LHCN-M2 (cell line): Measurements from ENCODE around the gene KANK3. TPM values are rescaled to one million over a fixed set of nuclear protein-coding genes. Genes with fewer than 3 reads are reported as not detected.
"Not testable (repeated sequence)": the region's sequence is repeated elsewhere in the genome, so short reads cannot be mapped to it uniquely, and the experiment has no call there.

ENCODE experiments used
- DNase-seq: peaks from one replicate; pipeline ENCODE4 v3.0.0-alpha.2; 2012; ENCODE audit warnings: low read depth
- total RNA-seq: library from RNA; depleted of rRNA; stranded (reverse); fragments of >200 nt; gene quantifications from 2 replicates; pipeline ENCODE4 v1.2.3, GENCODE V29; 2014

KANK3 gene
- total RNA-seq, 1 experiment from 2014 or later, result 0.11 TPM

- DNase-seq, result no peak
Observed at GRCh38 chr19:8371011-8371804, 28.1 kb upstream of the KANK3 start.

DNA sequence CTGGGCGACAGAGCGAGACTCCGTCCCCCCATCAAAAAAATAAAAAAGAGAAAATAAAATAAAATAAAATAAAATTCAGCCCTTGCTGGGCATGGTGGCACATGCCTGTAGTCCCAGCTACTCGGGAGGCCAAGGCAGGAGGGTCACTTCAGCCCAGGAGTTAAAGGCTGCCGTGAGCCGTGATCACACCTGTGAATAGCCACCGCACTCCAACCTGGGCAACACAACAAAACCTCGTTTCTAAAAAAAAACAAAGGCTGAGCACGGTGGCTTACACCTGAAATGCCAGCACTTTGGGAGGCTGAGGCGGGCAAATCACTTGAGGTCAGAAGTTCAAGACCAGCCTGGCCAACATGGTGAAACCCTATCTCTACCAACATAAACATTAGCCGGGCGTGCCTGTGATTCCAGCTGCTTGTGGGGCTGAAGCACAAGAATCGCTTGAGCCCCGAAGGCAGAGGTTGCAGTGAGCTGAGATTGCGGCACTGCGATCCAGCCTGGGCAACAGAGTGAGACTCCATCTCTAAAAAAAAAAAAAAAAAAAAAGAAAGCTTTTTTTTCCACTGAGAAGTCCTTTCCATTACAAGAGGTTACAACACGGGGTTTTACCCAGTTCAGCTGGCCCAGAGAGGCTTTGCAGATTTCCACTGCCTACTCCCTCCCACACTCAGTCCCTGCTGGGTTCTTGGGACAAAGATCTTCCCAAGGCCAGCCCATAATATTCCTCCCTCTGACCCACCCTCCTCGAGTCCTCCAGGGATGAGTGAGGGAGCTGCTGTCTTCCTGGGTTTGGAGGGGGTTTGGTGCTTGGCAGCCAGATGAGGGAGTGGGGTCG, 27.3 kb upstream of the KANK3 start:
- peak; percentile 49 for DNase-seq

GRCh38 chr19:8367327-8368001, 24.4 kb upstream of the KANK3 start:
- DNase-seq, result peak; percentile 97

DNA sequence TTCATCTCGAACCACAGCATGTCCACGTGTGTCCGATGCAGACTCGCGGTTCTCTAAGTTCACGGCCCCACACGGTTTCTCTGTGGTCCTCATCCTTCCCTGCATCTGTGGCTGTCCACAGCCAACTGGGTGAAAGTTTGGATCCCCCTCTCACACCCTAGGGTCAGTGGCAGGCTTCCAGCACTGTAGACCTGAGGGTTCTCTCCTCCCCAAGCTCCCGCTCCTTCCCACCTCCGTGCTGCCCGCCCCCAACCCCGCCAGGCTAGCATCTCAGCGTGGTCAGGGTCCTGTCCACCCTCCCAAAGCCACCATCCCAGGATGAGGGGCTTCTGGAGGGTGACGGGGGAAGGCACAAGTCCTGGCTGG, 23.9 kb upstream of the KANK3 start:
- peak; percentile 43 for DNase-seq

GRCh38 chr19:8366121-8366581, 23.1 kb upstream of the KANK3 start:
- no peak for DNase-seq

DNA sequence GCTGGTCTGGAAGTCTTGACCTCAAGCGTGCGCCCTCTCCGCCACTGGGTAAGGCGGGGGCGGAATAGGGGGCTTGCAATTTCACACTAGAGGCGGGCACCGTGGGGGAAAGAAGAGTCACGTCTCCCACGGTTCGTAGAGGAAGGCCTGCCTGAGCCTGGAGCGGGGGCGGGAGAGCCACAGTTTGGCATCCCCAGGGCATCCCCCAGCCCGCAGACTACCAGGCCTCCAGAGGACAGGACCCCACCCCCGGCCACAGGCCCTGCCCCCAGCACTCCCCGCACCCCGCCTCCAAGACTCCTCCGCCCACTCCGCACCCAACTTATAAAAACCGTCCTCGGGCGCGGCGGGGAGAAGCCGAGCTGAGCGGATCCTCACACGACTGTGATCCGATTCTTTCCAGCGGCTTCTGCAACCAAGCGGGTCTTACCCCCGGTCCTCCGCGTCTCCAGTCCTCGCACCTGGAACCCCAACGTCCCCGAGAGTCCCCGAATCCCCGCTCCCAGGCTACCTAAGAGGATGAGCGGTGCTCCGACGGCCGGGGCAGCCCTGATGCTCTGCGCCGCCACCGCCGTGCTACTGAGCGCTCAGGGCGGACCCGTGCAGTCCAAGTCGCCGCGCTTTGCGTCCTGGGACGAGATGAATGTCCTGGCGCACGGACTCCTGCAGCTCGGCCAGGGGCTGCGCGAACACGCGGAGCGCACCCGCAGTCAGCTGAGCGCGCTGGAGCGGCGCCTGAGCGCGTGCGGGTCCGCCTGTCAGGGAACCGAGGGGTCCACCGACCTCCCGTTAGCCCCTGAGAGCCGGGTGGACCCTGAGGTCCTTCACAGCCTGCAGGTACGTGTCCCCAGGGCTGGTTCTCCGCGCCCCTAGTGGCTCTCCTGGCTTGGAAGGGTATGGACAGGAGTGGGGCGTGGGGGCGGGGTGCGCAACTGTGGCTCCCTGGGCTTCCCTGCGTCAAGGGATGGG, 21.0 kb upstream of the KANK3 start, which contains the start of gene ANGPTL4:
Gene ANGPTL4, plus strand, starts transcription at position 353 of the 969 bp plus-strand sequence. Its CDS starts 167 bp downstream, at position 520.
- DNase-seq, result peak; percentile 85

DNA sequence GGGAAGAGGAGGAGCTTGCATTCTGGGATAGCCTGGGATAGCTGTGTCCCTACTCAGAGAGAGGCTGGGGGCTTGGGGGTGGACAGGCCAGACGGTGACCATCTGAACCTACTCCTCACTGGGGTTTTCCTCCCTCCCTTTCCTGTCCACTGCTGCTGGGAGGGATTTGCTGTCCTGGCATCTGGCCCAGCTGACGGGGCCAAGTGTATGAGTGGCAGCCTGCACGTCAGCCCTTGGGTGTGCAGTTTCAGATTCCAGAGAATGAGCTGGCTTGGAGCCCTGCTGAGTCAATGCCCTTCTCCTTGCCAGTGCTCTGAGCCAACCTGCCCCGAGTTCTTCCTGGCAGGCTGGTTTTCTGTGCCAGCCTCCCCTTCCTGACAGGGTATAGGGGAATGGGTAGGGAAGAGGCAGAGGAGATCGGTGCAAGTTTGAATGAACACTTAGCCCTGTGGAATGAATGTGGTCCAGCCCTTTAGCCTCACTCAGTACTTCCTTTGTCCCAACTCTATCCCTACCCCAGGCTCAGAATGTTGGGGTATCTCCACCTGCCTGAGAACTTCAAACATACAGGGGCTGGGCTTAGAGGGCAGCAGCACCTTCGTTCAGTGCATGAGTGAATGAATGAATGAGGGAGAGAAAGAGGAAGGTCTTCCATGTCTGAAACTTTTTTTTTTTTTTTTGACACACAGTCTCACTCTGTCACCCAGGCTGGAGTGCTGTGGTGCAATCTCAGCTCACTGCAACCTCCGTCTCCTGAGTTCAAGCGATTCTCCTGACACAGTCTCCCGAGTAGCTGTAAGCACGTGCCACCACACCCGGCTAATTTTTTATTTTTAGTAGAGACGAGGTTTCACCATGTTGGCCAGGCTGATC, 19.1 kb upstream of the KANK3 start:
- peak; percentile 99 for DNase-seq

DNA sequence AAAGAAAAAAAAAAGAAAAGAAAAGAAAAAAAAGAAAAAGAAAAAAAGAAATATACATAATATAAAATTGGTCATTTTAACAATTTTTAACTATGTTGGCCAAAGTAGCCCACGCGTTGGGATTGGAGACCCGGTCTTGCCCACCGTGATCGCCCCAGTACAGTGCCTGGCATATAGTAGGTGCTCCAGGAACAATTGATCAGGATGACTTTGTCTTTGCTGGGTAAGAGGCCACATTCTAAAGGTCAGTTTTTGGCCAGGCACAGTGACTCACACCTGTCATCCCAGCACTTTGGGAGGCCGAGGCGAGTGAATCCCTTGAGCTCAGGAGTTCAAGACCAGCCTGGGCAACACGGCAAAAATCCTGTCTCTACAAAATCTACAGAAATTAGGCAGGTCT, 17.1 kb upstream of the KANK3 start:
- DNase-seq, result no peak

- no peak for DNase-seq
Observed at GRCh38 chr19:8358948-8359347, 15.9 kb upstream of the KANK3 start.

DNA sequence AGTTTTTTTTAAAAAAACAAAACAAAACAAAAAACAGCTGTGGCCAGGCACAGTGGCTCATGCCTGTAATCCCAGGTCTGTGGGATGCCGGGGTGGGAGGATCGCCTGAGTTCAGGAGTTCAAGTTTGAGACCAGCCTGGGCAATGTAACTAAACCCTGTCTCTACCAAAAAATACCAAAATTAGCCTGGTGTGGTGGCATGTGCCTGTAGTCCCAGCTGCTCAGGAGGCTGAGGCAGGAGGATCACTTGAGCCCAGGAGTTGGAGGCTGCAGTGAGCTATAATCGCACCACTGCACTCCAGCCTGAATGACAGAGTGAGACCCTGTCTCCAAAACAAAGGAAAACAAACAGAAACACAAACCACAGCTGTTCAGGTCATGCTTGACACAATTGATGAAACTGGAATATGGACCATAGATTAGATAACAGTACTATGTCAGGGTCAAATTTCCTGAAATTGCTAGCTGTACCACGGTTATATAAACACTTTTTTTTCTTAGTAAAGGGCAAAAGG, 14.0 kb upstream of the KANK3 start:
- DNase-seq, result peak; percentile 80

DNA sequence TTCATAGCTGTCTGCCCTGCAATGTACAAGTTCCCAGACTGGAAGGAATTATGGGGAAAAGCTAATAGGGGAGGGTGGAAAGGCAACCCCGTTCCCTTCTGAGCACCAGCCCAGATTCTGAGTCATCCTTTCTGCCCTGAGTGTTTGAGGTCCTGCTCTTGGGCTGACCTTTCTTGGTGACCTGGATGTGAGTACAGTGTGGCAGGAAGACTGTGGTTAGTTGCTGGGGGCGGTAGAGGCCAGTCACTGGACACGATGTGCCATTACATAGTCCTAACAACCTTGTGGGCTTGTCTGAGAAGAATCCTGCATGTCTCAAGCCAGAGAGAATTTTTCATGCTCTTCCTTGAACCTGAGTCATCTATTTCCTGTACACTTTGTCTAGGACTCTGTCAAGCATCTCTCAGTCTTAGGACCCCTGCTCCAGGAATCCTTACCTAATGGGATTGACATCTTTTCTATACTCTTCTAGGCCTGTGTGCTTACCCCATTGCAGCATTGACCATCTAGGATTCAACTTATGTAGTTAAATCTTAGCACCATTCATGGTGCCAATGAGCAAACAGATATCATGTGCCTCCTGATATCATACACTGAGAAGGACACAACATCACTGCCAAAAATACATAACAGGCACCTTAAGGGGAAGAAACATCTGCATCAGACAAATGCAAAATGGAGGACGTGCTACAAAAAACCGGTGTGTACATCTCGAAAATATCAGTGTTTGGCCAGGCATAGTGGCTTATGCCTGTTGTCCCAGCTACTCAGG, 12.8 kb upstream of the KANK3 start:
- peak; percentile 100 for DNase-seq

DNA sequence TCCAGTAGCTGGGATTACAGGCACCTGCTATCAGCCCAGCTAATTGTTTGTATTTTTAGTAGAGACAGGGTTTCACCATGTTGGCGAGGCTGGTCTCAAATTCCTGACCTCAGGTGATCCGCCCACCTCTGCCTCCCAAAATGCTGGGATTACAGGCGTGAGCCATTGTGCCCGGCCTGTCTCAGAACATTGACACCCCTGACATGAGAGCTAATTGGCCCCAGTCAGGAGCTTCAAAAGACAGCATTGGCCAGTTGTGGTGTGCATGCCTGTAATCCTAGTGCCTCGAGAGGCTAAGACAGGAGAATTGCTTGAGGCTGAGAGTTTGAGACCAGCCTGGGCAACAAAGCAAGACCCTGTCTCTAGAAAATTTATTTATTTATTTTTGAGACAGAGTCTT, 9.8 kb upstream of the KANK3 start:
- not testable (repeated sequence) for DNase-seq

DNA sequence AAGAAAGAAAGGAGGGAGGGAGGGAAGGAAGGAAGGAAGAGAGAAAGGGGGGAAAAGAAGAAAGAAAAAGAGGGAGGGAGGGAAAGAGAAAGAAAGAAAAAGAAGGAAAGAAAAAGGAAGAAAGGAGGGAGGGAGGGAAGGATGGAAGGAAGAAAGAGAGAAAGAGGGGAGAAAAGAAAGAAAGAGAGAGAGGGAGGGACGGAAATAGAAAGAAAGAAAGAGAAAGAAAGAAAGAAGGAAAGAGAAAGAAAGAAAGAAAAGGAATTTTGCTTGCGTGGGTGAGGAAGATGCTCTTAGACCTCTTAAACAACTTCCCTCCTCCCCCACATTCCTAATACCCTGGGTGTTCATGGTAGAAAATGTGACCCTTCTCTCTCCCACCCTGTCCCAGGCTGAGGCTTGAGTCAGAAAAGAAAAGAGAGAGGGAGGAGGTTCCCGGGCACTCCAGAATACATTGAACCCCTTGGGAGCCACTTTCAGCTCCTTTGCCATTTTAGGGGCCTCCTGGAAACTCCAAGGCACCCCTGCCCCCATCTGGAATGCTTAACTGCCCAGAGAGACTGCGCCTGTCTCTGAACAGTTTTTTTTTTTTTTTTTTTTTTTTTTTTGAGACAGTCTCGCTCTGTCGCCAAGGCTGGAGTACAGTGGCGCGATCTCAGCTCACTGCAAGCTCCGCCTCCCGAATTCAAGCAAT, 9.2 kb upstream of the KANK3 start:
- no peak for DNase-seq

GRCh38 chr19:8349629-8350372, 6.7 kb upstream of the KANK3 start:
- not testable (repeated sequence) for DNase-seq

GRCh38 chr19:8343483-8343844, 402 bp upstream of the KANK3 start:
- no peak for DNase-seq

GRCh38 chr19:8342316-8342683, 762 bp downstream of the KANK3 start:
- no peak for DNase-seq

DNA sequence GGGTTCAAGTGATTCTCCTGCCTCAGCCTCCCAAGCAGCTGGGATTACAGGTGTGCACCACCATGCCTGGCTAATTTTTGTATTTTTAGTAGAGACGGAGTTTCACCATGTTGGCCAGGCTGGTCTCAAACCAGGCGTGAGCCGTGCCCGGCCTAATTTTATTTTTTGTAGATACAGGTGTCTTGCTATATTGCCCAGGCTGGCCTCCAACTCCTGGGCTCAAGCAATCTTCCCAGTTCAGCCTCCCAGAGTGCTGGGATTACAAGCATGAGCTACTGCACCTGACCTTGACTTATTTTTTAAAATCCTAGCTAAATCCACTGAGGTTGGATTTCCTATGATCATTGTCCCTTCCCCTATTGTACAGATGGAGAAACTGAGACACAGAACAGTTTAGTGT, 1.6 kb downstream of the KANK3 start:
- DNase-seq, result not testable (repeated sequence)
